IMR-90 (cell line): Measurements from ENCODE around the gene SALL4. TPM values are rescaled to one million over a fixed set of nuclear protein-coding genes. Genes with fewer than 3 reads are reported as not detected.

ENCODE experiments used
- ATAC-seq: fragments of 200-7000 bp; cut with Tn5 transposase; 2 replicates; pipeline ENCODE4 v1.9.1; 2020; ENCODE audit warnings: low read depth, mild to moderate bottlenecking, moderate library complexity
- BruUV-seq: library from RNA; stranded (reverse); fragments of 400-500 nt; replicated peaks from 2 replicates; lab custom pipeline; 2021; lab: Mats Ljungman, UMichigan
- CTCF ChIA-PET: fragments of 300-600 bp; formaldehyde crosslinking; extraction: SDS; loops from one replicate; lab custom pipeline; 2021; ENCODE audit warnings: antibody characterized with exemption; lab: Yijun Ruan, JAX
- POLR2A ChIA-PET: fragments of 300-600 bp; sonication (Branson Sonifier 250); formaldehyde crosslinking; loops from one replicate; lab custom pipeline; 2022; ENCODE audit warnings: antibody characterized with exemption; ENCODE audit not compliant: unreplicated experiment; lab: Charles Lee
- DNase-seq: peaks from one replicate; pipeline ENCODE4 v3.0.0; 2013
- H2AFZ ChIP-seq: replicated peaks from 2 replicates; pipeline ENCODE3; 2013; ENCODE audit warnings: low read length, mild to moderate bottlenecking; ENCODE audit not compliant: poor library complexity
- H2AK5ac ChIP-seq: 2 replicates; pipeline ENCODE4 v1.6.1; 2013; ENCODE audit warnings: low read depth, low read length, inconsistent platforms
- H2AK9ac ChIP-seq: replicated peaks from 2 replicates; pipeline ENCODE3; 2013; ENCODE audit warnings: mild to moderate bottlenecking, low read depth, low read length, moderate library complexity; ENCODE audit not compliant: poor library complexity
- H2BK120ac ChIP-seq: 2 replicates; pipeline ENCODE4 v1.6.1; 2013; ENCODE audit warnings: low read depth, low read length, inconsistent platforms
- H2BK15ac ChIP-seq: 3 replicates; pipeline ENCODE4 v1.6.1; 2013; ENCODE audit warnings: low read depth, low read length, inconsistent platforms
- H2BK20ac ChIP-seq: 2 replicates; pipeline ENCODE4 v1.6.1; 2013; ENCODE audit warnings: low read depth, mild to moderate bottlenecking, inconsistent platforms, low read length, moderate library complexity
- H2BK5ac ChIP-seq: 2 replicates; pipeline ENCODE4 v1.6.1; 2013; ENCODE audit warnings: mild to moderate bottlenecking, low read depth, low read length, inconsistent platforms; ENCODE audit not compliant: poor library complexity, severe bottlenecking
- H3K14ac ChIP-seq: replicated peaks from 2 replicates; pipeline ENCODE4 v1.6.1; 2013; ENCODE audit warnings: low read depth, low read length, inconsistent platforms
- H3K18ac ChIP-seq: 2 replicates; pipeline ENCODE4 v1.6.1; 2013; ENCODE audit warnings: low read depth, low read length, control low read depth
- H3K23ac ChIP-seq: 2 replicates; pipeline ENCODE4 v1.6.1; 2013; ENCODE audit warnings: low read depth, low read length, inconsistent platforms
- H3K27ac ChIP-seq: 2 replicates; pipeline ENCODE4 v1.5.1; 2013; ENCODE audit warnings: mild to moderate bottlenecking, control low read depth, low read length; ENCODE audit not compliant: insufficient read depth
- H3K27me3 ChIP-seq: 2 replicates; pipeline ENCODE4 v1.6.1; 2013; ENCODE audit warnings: low read length; ENCODE audit not compliant: control insufficient read depth, insufficient read depth
- H3K36me3 ChIP-seq: 2 replicates; pipeline ENCODE4 v1.6.1; 2013; ENCODE audit warnings: low read length, mixed read lengths; ENCODE audit not compliant: control insufficient read depth, insufficient read depth
- H3K4ac ChIP-seq: 2 replicates; pipeline ENCODE4 v1.6.1; 2013; ENCODE audit warnings: low read depth, low read length, inconsistent platforms
- H3K4me1 ChIP-seq: 2 replicates; pipeline ENCODE4 v1.6.1; 2013; ENCODE audit warnings: low read length, mixed read lengths; ENCODE audit not compliant: control insufficient read depth, insufficient read depth
- H3K4me2 ChIP-seq: 2 replicates; pipeline ENCODE4 v1.6.1; 2013; ENCODE audit warnings: low read depth, mild to moderate bottlenecking, control low read depth, low read length, moderate library complexity
- H3K4me3 ChIP-seq: 2 replicates; pipeline ENCODE4 v1.5.1; 2013; ENCODE audit warnings: low read depth, mild to moderate bottlenecking, control low read depth, low read length, moderate library complexity; ENCODE audit not compliant: insufficient read depth
- H3K56ac ChIP-seq: 2 replicates; pipeline ENCODE4 v1.6.1; 2013; ENCODE audit warnings: low read length, inconsistent platforms; ENCODE audit not compliant: insufficient read depth; ENCODE audit errors: extremely low read depth
- H3K79me1 ChIP-seq, 2 experiments: 2 replicates each; pipeline ENCODE4 v1.6.1; 2013; ENCODE audit warnings: low read length in 2 of 2, inconsistent platforms in 1 of 2, low read depth in 1 of 2
- H3K9ac ChIP-seq: 2 replicates; pipeline ENCODE4 v1.6.1; 2013; ENCODE audit warnings: low read depth, low read length, control low read depth
- H3K9me1 ChIP-seq: 2 replicates; pipeline ENCODE4 v1.6.1; 2013; ENCODE audit warnings: low read length, inconsistent platforms; ENCODE audit not compliant: insufficient read depth
- H3K9me3 ChIP-seq: 2 replicates; pipeline ENCODE4 v1.6.1; 2013; ENCODE audit warnings: low read length; ENCODE audit not compliant: control insufficient read depth, insufficient read depth
- H4K20me1 ChIP-seq: 2 replicates; pipeline ENCODE4 v1.6.1; 2013; ENCODE audit warnings: low read length, inconsistent platforms; ENCODE audit not compliant: insufficient read depth
- H4K5ac ChIP-seq: 2 replicates; pipeline ENCODE4 v1.6.1; 2013; ENCODE audit warnings: mild to moderate bottlenecking, low read depth, low read length, control low read depth
- H4K8ac ChIP-seq, 2 experiments: 2 replicates each; pipeline ENCODE4 v1.6.1; 2013; ENCODE audit warnings: low read depth in 2 of 2, low read length in 2 of 2, control low read depth in 1 of 2, inconsistent platforms in 1 of 2
- H4K91ac ChIP-seq: 2 replicates; pipeline ENCODE4 v1.6.1; 2013; ENCODE audit warnings: low read depth, low read length, inconsistent platforms; ENCODE audit not compliant: insufficient read depth
- CEBPB ChIP-seq: IDR thresholded peaks from 2 replicates; pipeline ENCODE4 v1.6.1; 2012; ENCODE audit warnings: low read depth, low read length, improper control_type of control experiment
- ELK1 ChIP-seq: fragments of 150-350 bp; IDR thresholded peaks from 2 replicates; pipeline ENCODE4 v1.6.1; 2016; ENCODE audit warnings: low read depth, mild to moderate bottlenecking, low read length, moderate library complexity, borderline replicate concordance
- FOS ChIP-seq: fragments of 150-350 bp; IDR thresholded peaks from 2 replicates; pipeline ENCODE4 v1.6.1; 2016; ENCODE audit warnings: low read depth, low read length
- MAZ ChIP-seq: IDR thresholded peaks from 2 replicates; pipeline ENCODE4 v1.6.1; 2012; ENCODE audit warnings: low read depth, mild to moderate bottlenecking, low read length, improper control_type of control experiment, moderate library complexity, borderline replicate concordance
- NFE2L2 ChIP-seq: fragments of 150-350 bp; IDR thresholded peaks from 2 replicates; pipeline ENCODE4 v1.6.1; 2016; ENCODE audit warnings: low read depth, mild to moderate bottlenecking, low read length
- RAD21 ChIP-seq: IDR thresholded peaks from 2 replicates; pipeline ENCODE4 v1.6.1; 2012; ENCODE audit warnings: low read length, improper control_type of control experiment
- whole genome bisulfite sequencing, 2 experiments: methylation state at CpG; one replicate each; pipeline versions ENCODE4 v1.1.5 to v1.1.7; 2013; ENCODE audit warnings: missing lambda C conversion rate in 2 of 2; ENCODE audit not compliant: insufficient read length in 1 of 2; ENCODE audit errors: extremely low coverage in 2 of 2; 5-methylcytosine and 5-hydroxymethylcytosine counted together
- dilution Hi-C: fragments of 300-500 bp; cut with HindIII; formaldehyde crosslinking; loops from one replicate; pipeline ENCODE4 v1.14.3; 2018; ENCODE audit warnings: low sequenced_read_pairs; ENCODE audit not compliant: unreplicated experiment
- in situ Hi-C: fragments of 300-500 bp; cut with MboI; formaldehyde crosslinking; loops from 3 replicates; pipeline ENCODE4 v1.14.3; 2019; ENCODE audit warnings: low sequenced_read_pairs, inconsistent platforms, mixed read lengths
- intact Hi-C: fragments of 100-400 bp; cut with micrococcal nuclease; formaldehyde crosslinking; loops from 2 replicates; pipeline ENCODE4 v1.10.0; 2022
- polyA plus RNA-seq, 3 experiments: library from polyadenylated mRNA; depleted of rRNA; stranded (reverse); fragments of >200 nt; gene quantifications; 2 replicates each; pipeline ENCODE4 v1.2.3, GENCODE V29; 2012; ENCODE audit warnings: low replicate concordance in 1 of 3
- total RNA-seq: library from RNA; depleted of rRNA; stranded (reverse); fragments of >200 nt; gene quantifications from 2 replicates; pipeline ENCODE4 v1.2.3, GENCODE V29; 2012

SALL4 gene
- total and polyA plus RNA-seq, 2 of the 4 experiments (the other 2 are of a cell fraction), result not detected

- Histone ChIP-seq H3K27ac (no peak overlapping the region), H2AFZ (no peak overlapping the region), H3K4me2 (no peak overlapping the region), H2AK5ac (no peak overlapping the region), H3K23ac (no peak overlapping the region), H4K8ac (no peak overlapping the region), H3K4ac (no peak overlapping the region), H3K36me3 (no peaks in the 10 kb centered on the region), H2BK15ac (no peak overlapping the region), H2AK9ac (no peak overlapping the region), H4K20me1 (peaks cover 5% of the 10 kb centered on the region; the same call in 1 of the 2 replicates), H4K91ac (no peak overlapping the region), H3K27me3 (no peaks in the 10 kb centered on the region), H2BK20ac (no peak overlapping the region), H2BK120ac (no peak overlapping the region), H4K5ac (no peak overlapping the region), H3K9me3 (no peaks in the 10 kb centered on the region), H3K14ac (no peak overlapping the region), H3K4me3 (no peak overlapping the region), H3K56ac (no peak overlapping the region), H3K9ac (no peak overlapping the region), H3K9me1 (peaks cover 6% of the 10 kb centered on the region; the same call in 1 of the 2 replicates), H3K18ac (no peak overlapping the region), H2BK5ac (no peak overlapping the region), H3K4me1 (no peaks in the 10 kb centered on the region), H3K79me1 (peaks cover 16 to 33% of the 10 kb centered on the region in 2 experiments; a peak in 3 of 4 replicates)
- intact Hi-C loops (loop anchor here (2.0 to 10.0 kb wide), 3 partner anchors 68 to 313 kb away; no protein-coding TSS in a partner anchor), in situ Hi-C loops (loop anchor here (10.0 to 25.0 kb wide), 2 partner anchors 125 to 783 kb away; no protein-coding TSS in a partner anchor), dilution Hi-C loops (no loop called here)
- WGBS, 2 experiments, result 92% methylated on average over 4 of the region's 9 CpGs; no CpG with 5 or more reads in 1 of the 2 experiments
- ATAC-seq (no peak), DNase-seq (no peak)
- ChIA-PET CTCF (interaction anchor here (0.7 kb wide), 1 partner anchor 73 kb away, joined by 3 read pairs; no protein-coding TSS in a partner anchor), POLR2A (no interaction called here)
- no TSS peak for BruUV-seq
- no peak for TF ChIP-seq FOS
- TF ChIP-seq MAZ, result no peak
- no peak for TF ChIP-seq CEBPB
- no peak for TF ChIP-seq ELK1
- no peak for TF ChIP-seq RAD21
- no peak for TF ChIP-seq NFE2L2
These were observed 32.2 kb downstream of the SALL4 start for GRCh38 chr20:51769976-51770615.
